Ovary (tissue), 3 donors: ENCODE measurements around the gene KLF13.

Experiments used
- EP300 ChIP-seq: sonication (generic); formaldehyde crosslinking; IDR thresholded peaks from one replicate; pipeline ENCODE4 v1.6.1; 2017; ENCODE audit warnings: antibody characterized with exemption
- TF ChIP-seq, protein P1 (sequence below), 3 donors: fragments of 450-650 bp in 2 of 3; fragments of 200-600 bp in 1 of 3; IDR thresholded peaks; one replicate each; pipeline versions ENCODE4 v1.5.1 to v1.8.0; 2016 to 2022; ENCODE audit warnings: antibody characterized with exemption in 3 of 3, mild to moderate bottlenecking in 1 of 3
- donor health status: DM: no; HTN: no; CAD: no.

DNA sequence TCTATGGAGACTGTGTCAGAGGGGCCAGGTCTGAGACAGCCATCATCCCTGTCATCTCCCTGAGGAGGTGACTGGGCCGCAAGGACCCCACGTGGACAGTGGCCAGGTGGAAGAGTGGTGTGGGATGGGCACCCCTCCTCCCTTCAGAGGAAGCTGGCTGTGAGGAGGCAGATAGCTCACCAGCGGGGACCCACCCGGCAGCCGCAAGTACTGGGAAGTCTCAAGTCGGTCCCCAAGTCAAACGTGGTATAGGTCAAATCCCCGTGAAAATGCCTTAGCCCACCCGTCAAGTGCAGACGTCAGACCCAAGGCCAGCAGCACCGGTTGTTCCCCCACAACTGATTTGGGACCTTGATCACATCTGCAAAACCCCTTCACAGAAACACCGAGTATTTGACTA lies 12.3 kb upstream of the KLF13 start:
- TF ChIP-seq, protein P1, sequence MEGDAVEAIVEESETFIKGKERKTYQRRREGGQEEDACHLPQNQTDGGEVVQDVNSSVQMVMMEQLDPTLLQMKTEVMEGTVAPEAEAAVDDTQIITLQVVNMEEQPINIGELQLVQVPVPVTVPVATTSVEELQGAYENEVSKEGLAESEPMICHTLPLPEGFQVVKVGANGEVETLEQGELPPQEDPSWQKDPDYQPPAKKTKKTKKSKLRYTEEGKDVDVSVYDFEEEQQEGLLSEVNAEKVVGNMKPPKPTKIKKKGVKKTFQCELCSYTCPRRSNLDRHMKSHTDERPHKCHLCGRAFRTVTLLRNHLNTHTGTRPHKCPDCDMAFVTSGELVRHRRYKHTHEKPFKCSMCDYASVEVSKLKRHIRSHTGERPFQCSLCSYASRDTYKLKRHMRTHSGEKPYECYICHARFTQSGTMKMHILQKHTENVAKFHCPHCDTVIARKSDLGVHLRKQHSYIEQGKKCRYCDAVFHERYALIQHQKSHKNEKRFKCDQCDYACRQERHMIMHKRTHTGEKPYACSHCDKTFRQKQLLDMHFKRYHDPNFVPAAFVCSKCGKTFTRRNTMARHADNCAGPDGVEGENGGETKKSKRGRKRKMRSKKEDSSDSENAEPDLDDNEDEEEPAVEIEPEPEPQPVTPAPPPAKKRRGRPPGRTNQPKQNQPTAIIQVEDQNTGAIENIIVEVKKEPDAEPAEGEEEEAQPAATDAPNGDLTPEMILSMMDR (IDR thresholded peaks at IDR 0.05): no peak
- TF ChIP-seq EP300: no peak
